Endothelial cell of umbilical vein (primary cell): ENCODE data around the gene NCR1. TPM values are rescaled to one million over a fixed set of nuclear protein-coding genes. Genes with fewer than 3 reads are reported as not detected.
"Not testable (repeated sequence)": the region's sequence is repeated elsewhere in the genome, so short reads cannot be mapped to it uniquely, and the experiment has no call there.

ENCODE experiments used
- BruUV-seq: library from RNA; stranded (reverse); fragments of 400-500 nt; replicated peaks from 2 replicates; lab custom pipeline; 2021; lab: Mats Ljungman, UMichigan
- CTCF ChIA-PET: fragments of 300-600, 350-600 bp; sonication (Branson Sonifier 250); formaldehyde crosslinking; loops from one replicate; lab custom pipeline; 2021; ENCODE audit warnings: antibody characterized with exemption, inconsistent platforms; lab: Charles Lee
- POLR2A ChIA-PET: fragments of 300-600, 350-600 bp; sonication (Branson Sonifier 250); formaldehyde crosslinking; loops from one replicate; lab custom pipeline; 2021; ENCODE audit warnings: antibody characterized with exemption, inconsistent platforms; lab: Charles Lee
- DNase-seq: peaks from one replicate; pipeline ENCODE4 v3.0.0-alpha.2; 2011; ENCODE audit warnings: low read depth, low spot score
- FAIRE-seq: peaks from 2 replicates; lab custom pipeline; 2011; peaks lifted over from hg19 to GRCh38; lab: Jason Lieb, UNC
- H2AFZ ChIP-seq: 2 replicates; pipeline ENCODE4 v1.6.0; 2012; ENCODE audit warnings: low read depth, low read length, control low read depth, inconsistent platforms
- H3K27ac ChIP-seq: 2 replicates; pipeline ENCODE4 v1.5.1; 2011; ENCODE audit warnings: low read depth, mild to moderate bottlenecking, control low read depth, low read length, moderate library complexity; ENCODE audit not compliant: insufficient read depth
- H3K27me3 ChIP-seq, 2 experiments: 2 replicates each; pipeline versions ENCODE4 v1.6.0 to v1.6.1; 2011; ENCODE audit warnings: low read length in 2 of 2, mixed read lengths in 1 of 2; ENCODE audit not compliant: control insufficient read depth in 2 of 2, insufficient read depth in 2 of 2
- H3K36me3 ChIP-seq, 2 experiments: 2 replicates in 1 of 2; 3 replicates in 1 of 2; pipeline ENCODE4 v1.5.1; 2011; ENCODE audit warnings: low read length in 2 of 2, mild to moderate bottlenecking in 1 of 2, moderate library complexity in 1 of 2; ENCODE audit not compliant: control insufficient read depth in 2 of 2, insufficient read depth in 2 of 2; ENCODE audit errors: extremely low read depth in 1 of 2
- H3K4me1 ChIP-seq: 3 replicates; pipeline ENCODE4 v1.5.1; 2011; ENCODE audit warnings: mild to moderate bottlenecking, low read length; ENCODE audit not compliant: control insufficient read depth, insufficient read depth; ENCODE audit errors: extremely low read depth
- H3K4me2 ChIP-seq: 2 replicates; pipeline ENCODE4 v1.6.1; 2011; ENCODE audit warnings: low read length, control low read depth, mixed read lengths; ENCODE audit not compliant: insufficient read depth
- H3K4me3 ChIP-seq, 3 experiments: fragments of 200-600 bp in 1 of 3; sonication (generic), shearing (Covaris generic) in 1 of 3; replicated peaks in 1 of 3; 2 replicates each; pipeline ENCODE4 v1.5.1; 2011 to 2016; ENCODE audit warnings: control low read depth in 3 of 3, low read length in 3 of 3, mild to moderate bottlenecking in 2 of 3, inconsistent platforms in 1 of 3, low read depth in 1 of 3, moderate library complexity in 1 of 3; ENCODE audit not compliant: insufficient read depth in 1 of 3
- H3K79me2 ChIP-seq: 2 replicates; pipeline ENCODE4 v1.6.0; 2012; ENCODE audit warnings: low read length, inconsistent platforms; ENCODE audit not compliant: control insufficient read depth, insufficient read depth
- H3K9ac ChIP-seq: replicated peaks from 2 replicates; pipeline ENCODE3; 2011; ENCODE audit warnings: low read length, control low read depth; ENCODE audit not compliant: insufficient read depth; ENCODE audit errors: extremely low read depth
- H3K9me1 ChIP-seq: replicated peaks from 3 replicates; pipeline ENCODE4 v1.6.0; 2011; ENCODE audit warnings: mild to moderate bottlenecking, low read length; ENCODE audit not compliant: control insufficient read depth, insufficient read depth; ENCODE audit errors: extremely low read depth
- H3K9me3 ChIP-seq: replicated peaks from 2 replicates; pipeline ENCODE4 v1.5.1; 2012; ENCODE audit warnings: low read length, inconsistent platforms; ENCODE audit not compliant: control insufficient read depth, insufficient read depth
- H4K20me1 ChIP-seq: replicated peaks from 2 replicates; pipeline ENCODE3; 2011; ENCODE audit warnings: mild to moderate bottlenecking, low read length; ENCODE audit not compliant: control insufficient read depth, insufficient read depth; ENCODE audit errors: extremely low read depth
- EZH2 ChIP-seq: IDR thresholded peaks from 2 replicates; pipeline ENCODE4 v1.6.1; 2012; ENCODE audit warnings: borderline replicate concordance, low read depth, mild to moderate bottlenecking, moderate library complexity, low read length, inconsistent platforms; ENCODE audit not compliant: severe bottlenecking
- FOS ChIP-seq: IDR thresholded peaks from 2 replicates; pipeline ENCODE4 v1.6.1; 2011; ENCODE audit warnings: mild to moderate bottlenecking, low read length, moderate library complexity, borderline replicate concordance; ENCODE audit not compliant: insufficient read depth
- GATA2 ChIP-seq: IDR thresholded peaks from 2 replicates; pipeline ENCODE4 v1.7.0; 2011; ENCODE audit warnings: low read depth, mild to moderate bottlenecking, moderate library complexity, mixed read lengths, low read length; ENCODE audit not compliant: insufficient read length, insufficient read depth
- JUN ChIP-seq: IDR thresholded peaks from 2 replicates; pipeline ENCODE4 v1.6.1; 2011; ENCODE audit warnings: borderline replicate concordance, low read depth; ENCODE audit not compliant: insufficient read length, insufficient read depth
- MYC ChIP-seq: IDR thresholded peaks from one replicate; pipeline ENCODE4 v1.6.1; 2011; ENCODE audit warnings: mild to moderate bottlenecking, low read depth, low read length
- POLR2A ChIP-seq: IDR thresholded peaks from 2 replicates; pipeline ENCODE4 v1.6.1; 2012; ENCODE audit warnings: low read depth, mild to moderate bottlenecking, control low read depth, low read length
- POLR2AphosphoS5 ChIP-seq: IDR thresholded peaks from 2 replicates; pipeline ENCODE4 v1.6.1; 2012; ENCODE audit warnings: low read depth, mild to moderate bottlenecking, control low read depth, low read length, moderate library complexity; ENCODE audit not compliant: insufficient read depth
- dilution Hi-C: fragments of 300-500 bp; cut with MboI; formaldehyde crosslinking; loops from one replicate; pipeline ENCODE4 v1.15.0; 2019; ENCODE audit warnings: low sequenced_read_pairs; ENCODE audit not compliant: extremely low pct_ligation_motif_present
- intact Hi-C: fragments of 100-400 bp; cut with micrococcal nuclease; formaldehyde crosslinking; loops from one replicate; pipeline ENCODE4 v1.10.0; 2022
- polyA plus RNA-seq, 4 experiments: library from polyadenylated mRNA; depleted of rRNA in 3 of 4; stranded (reverse) in 3 of 4; unstranded in 1 of 4; fragments of >200 nt; gene quantifications; 2 replicates each; pipeline versions ENCODE4 v1.2.1 to v1.2.3, GENCODE V29; 2011 to 2012; ENCODE audit warnings: missing spikeins in 1 of 4
- total RNA-seq: library from RNA; stranded (reverse); gene quantifications from 2 replicates; pipeline ENCODE4 v1.2.3, GENCODE V29; 2021
- TF ChIP-seq, protein P1 (sequence below): IDR thresholded peaks from 2 replicates; pipeline ENCODE4 v1.6.1; 2011; ENCODE audit not compliant: insufficient read depth, insufficient read length
- TF ChIP-seq, protein P2 (sequence below), 2 donors: IDR thresholded peaks; 1 replicate in 1 of 2; 2 replicates in 1 of 2; pipeline ENCODE4 v1.5.1; 2011; ENCODE audit warnings: low read length in 2 of 2, mild to moderate bottlenecking in 2 of 2, moderate library complexity in 2 of 2, control low read depth in 1 of 2, inconsistent platforms in 1 of 2, low read depth in 1 of 2; ENCODE audit not compliant: insufficient read depth in 1 of 2; ENCODE audit errors: extremely low read depth in 1 of 2

Gene NCR1
- total and polyA plus RNA-seq, 2 donors (not counting 3 experiments of a cell fraction or from before 2014, with no cell fraction given) = 0.44 to 0.76 TPM

DNA sequence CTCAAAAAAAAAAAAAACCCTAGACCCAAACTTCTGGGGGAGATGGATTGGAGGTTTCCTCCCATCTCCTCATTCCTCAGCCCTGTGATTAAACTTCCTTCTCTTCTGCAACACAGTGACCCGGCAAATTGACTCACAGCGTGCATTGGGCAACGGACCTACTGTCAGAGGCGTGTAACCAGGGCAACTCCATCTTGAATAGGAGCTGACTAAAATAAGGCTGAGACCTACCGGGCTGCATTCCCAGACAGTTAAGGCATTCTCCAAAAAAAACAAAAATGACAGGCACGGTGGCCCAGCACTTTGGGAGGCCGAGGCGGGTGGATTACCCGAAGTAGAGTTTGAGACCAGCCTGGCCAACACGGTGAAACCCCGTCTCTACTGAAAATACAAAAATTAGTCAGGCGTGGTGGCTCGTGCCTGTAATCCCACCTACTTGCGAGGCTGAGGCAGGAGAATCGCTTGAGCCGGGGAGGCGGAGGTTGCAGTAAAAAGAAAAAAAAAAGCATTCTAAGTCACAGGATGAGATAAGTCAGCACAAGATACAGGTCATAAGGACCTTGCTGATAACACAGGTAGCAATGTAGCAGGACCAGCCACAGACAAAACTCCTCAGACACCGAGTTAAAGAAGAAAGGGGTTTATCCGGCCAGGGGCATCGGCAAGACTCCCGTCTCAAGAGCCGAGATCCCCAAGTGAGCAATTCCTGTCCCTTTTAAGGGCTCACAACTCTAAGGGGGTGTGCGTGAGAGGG lies 46.8 kb downstream of the NCR1 start:
- no peak for FAIRE-seq
- peak; percentile 6 for DNase-seq
- no peaks in the 10 kb centered on the region for H3K79me2 ChIP-seq
- H3K4me1 ChIP-seq = no peaks in the 10 kb centered on the region
- peak overlapping the region; percentile 11 for H3K4me2 ChIP-seq
- H3K36me3 ChIP-seq = no peaks in the 10 kb centered on the region
- dilution Hi-C loops (no loop called here), intact Hi-C loops (no loop called here)
- no peaks in the 10 kb centered on the region for H3K9me1 ChIP-seq
- no peak overlapping the region for H3K4me3 ChIP-seq
- TF ChIP-seq FOS = no peak
- no peak for TF ChIP-seq EZH2
- no peak for TF ChIP-seq MYC
- TF ChIP-seq POLR2AphosphoS5 = no peak
- no peak for TF ChIP-seq POLR2A
- no peak for TF ChIP-seq GATA2
- TF ChIP-seq, protein P1, sequence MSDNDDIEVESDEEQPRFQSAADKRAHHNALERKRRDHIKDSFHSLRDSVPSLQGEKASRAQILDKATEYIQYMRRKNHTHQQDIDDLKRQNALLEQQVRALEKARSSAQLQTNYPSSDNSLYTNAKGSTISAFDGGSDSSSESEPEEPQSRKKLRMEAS = no peak
- TF ChIP-seq, protein P2, sequence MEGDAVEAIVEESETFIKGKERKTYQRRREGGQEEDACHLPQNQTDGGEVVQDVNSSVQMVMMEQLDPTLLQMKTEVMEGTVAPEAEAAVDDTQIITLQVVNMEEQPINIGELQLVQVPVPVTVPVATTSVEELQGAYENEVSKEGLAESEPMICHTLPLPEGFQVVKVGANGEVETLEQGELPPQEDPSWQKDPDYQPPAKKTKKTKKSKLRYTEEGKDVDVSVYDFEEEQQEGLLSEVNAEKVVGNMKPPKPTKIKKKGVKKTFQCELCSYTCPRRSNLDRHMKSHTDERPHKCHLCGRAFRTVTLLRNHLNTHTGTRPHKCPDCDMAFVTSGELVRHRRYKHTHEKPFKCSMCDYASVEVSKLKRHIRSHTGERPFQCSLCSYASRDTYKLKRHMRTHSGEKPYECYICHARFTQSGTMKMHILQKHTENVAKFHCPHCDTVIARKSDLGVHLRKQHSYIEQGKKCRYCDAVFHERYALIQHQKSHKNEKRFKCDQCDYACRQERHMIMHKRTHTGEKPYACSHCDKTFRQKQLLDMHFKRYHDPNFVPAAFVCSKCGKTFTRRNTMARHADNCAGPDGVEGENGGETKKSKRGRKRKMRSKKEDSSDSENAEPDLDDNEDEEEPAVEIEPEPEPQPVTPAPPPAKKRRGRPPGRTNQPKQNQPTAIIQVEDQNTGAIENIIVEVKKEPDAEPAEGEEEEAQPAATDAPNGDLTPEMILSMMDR (IDR thresholded peaks at IDR 0.05; ENCODE audit: extremely low read depth in 1 of 2, insufficient read depth in 1 of 2, low read depth in 1 of 2, low read length in 2 of 2) = no peak
- no peak for TF ChIP-seq JUN
- BruUV-seq = no TSS peak
- no peaks in the 10 kb centered on the region for H3K27me3 ChIP-seq
- peak overlapping the region; percentile 64 for H2AFZ ChIP-seq
- no peak overlapping the region for H3K27ac ChIP-seq
- H3K9me3 ChIP-seq = no peaks in the 10 kb centered on the region
- H3K9ac ChIP-seq = no peak overlapping the region
- no peaks in the 10 kb centered on the region for H4K20me1 ChIP-seq
- ChIA-PET CTCF (no interaction called here), POLR2A (no interaction called here)

DNA sequence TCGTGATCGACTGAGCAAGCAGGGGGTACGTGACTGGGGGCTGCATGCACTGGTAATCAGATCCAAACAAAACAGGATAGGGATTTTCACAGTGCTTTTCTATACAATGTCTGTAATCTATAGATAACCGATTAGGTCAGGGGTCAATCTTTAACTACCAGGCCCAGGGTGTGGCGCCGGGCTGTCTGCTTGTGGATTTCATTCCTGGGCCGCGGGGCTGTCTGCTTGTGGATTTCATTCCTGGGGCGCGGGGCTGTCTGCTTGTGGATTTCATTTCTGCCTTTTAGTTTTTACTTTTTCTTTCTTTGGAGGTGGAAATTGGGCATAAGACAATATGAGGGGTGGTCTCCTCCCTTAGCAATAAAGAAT lies 47.4 kb downstream of the NCR1 start:
- H3K27me3 ChIP-seq, H3K27ac ChIP-seq, H3K9ac ChIP-seq, FAIRE-seq, POLR2A ChIA-PET, dilution Hi-C loops, H3K4me1 ChIP-seq, H3K4me3 ChIP-seq, H3K9me1 ChIP-seq, BruUV-seq, intact Hi-C loops, H3K4me2 ChIP-seq, H4K20me1 ChIP-seq, H3K79me2 ChIP-seq, DNase-seq, H3K36me3 ChIP-seq, H3K9me3 ChIP-seq, CTCF ChIA-PET: not testable (repeated sequence)
- peak overlapping the region; percentile 64 for H2AFZ ChIP-seq
